HG02870 (cell line): ENCODE data around the gene ZNF516.

ENCODE experiments used
- ATAC-seq: cut with Tn5 transposase; IDR thresholded peaks from one replicate; pipeline ENCODE4 v1.9.1; 2021; ENCODE audit warnings: mild to moderate bottlenecking, moderate library complexity; ENCODE audit not compliant: unreplicated experiment

The ZNF516 gene

DNA sequence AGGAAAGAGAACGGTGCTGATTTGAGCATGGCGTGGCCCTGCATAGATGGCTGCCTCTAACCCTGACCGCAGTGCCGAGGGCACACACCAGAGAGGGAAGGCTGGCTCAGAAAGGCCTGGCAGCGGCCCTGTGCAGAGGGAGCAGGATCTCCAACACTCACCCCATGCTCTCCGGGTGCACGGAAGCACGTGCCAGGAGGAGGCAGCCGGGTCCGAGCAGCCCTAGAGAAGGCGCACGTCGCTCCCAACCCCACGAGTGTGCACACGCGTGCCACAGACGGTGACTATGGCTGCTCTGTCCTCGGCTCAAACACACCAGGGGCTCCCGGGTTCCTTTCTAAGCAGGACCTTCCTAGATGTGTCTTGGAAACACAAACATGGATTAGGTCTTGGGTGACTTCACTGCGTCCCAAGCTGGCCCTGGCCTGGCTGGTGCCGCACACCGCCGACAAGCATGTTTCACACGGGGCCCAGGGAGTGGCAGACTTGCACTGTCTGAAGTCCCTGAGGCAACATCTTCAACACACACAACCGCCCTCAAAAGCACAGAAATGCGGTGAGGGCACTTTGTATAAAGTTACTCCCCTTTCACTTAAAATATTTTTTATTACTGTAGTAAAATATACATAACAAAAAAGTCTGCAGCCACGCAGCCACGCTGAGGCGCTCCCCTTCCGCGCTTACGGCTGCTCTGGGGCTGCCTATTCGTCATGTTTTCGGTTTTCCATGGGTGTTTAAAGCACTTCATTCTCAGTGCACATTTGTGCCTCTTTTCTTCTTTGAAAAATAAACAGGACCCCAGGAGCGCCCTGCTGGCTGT, 110.0 kb downstream of the ZNF516 start:
- ATAC-seq, result no peak

DNA sequence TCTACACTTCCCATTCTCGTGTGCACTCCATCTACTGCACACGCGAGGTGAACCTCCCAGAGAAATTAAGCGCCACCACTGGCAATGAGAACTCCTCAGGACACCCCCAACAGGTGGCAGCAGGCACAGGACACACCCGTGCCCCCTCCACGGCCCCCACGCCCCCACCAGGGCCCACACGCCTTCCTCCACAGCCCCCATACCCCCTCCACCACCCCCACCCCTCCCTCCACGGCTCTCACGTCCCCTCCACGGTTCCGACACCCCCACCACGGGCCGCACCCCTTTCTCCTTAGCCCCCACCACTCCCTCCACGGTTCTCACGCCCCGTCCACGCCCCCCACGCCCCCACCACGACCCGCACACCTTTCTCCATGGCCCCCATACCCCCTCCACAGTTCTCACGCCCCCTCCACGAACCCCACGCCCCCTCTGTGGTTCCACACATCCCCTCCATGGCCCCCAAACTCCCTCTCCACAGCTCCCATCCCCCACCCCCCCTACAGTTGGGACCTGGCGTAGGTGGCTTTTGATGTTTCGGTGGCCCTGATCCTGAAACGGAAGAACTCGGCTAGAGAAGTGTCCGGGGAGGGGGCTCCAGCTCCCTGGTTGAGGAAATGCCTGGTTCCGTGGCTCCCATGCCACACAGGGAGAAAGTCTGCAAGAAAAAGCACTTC, 110.8 kb downstream of the ZNF516 start:
- ATAC-seq, result no peak

DNA sequence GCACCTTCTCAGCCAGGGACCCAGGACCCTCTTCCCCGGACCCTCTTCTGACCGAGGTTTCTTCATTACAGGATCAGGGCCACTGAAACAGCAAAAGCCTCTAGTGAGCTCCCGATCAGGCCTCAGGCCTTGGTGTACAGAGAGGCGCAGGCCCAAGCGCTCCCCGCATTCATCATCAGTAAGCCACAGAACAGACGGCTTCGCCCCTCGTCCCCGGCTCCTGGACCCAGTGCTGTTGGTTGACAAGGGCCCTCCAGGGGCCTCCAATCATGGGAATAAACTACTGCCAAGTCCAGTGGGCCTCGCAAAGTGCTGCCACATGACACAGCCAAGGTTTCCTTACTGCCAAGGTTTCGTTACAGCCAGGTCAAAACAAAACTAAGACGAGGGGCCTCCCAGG, 111.4 kb downstream of the ZNF516 start:
- no peak for ATAC-seq

DNA sequence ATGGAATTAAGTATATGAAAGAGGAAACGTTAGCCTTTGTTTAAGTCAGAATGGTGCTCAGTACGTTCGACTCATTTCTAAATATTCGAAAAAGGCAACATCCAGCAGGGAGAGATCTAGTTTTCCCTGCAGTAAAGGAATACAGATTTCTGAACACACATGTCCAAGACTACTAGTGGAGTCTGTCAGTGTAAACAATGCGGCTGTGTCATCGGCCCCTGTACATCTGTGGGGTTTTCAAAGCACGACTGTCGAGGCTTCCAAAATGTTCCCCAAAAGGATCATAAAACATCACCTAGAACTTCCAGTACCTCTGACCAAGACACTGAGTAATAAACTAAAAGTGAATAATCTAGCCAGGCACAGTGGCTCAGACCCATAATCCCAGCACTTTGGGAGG, 112.8 kb downstream of the ZNF516 start:
- ATAC-seq, result no peak

DNA sequence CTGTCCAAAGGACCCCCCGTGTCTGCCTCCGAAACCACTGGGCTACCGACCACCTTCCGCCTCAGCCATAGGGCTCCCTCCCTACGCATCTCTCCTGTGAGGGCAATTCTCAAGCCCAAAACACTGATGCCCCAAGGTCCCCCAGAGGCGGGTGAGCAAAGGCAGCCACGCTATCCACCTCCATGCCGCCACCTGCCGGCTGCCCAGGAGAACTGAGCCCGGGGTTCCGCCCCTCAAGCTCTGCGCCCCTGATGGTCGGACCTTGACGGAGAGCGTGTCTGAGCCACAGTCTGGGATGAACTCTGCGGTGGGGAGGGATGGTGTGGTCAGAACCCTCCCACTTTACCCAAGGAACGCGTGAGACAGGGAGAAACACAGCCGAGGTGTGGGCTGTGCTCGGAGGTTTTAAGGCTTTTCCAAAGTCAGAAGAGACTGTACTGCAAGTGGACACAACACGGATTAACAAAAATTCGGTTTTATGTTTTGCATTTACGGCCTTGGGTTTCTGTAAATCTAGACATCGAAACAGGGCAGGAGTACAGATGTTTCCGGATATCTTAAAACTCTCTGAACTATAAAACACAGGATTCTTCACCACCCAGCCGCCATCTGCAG, 114.1 kb downstream of the ZNF516 start:
- no peak for ATAC-seq

DNA sequence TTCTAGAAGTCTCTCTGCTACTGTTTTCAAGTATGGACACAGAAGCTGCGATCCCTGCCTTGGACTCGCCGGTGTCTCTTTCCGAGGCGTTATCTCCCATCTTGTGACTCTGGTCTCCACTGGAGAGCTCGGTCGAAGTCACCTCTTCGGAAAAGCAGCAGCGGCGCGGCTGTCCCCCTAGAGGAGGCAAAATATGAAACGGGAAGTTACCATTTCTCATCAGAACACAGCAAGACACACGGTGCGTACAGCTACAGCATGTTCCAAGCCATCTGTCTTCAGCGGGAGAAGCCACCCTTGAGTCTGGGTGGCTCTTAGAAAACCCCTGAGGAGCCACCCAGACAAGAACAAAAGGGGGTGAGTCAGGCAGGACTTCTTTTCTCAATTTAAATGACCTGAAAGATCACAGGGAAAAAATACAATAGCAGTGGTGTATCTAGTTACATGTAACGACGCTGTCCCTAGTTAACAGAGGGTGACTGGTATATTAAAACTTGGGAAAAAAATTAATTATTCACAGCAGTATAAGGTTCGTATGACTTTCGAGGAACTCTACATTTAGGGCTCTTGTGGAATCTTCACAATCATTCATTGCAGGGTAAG, 114.8 kb downstream of the ZNF516 start:
- ATAC-seq, result no peak

DNA sequence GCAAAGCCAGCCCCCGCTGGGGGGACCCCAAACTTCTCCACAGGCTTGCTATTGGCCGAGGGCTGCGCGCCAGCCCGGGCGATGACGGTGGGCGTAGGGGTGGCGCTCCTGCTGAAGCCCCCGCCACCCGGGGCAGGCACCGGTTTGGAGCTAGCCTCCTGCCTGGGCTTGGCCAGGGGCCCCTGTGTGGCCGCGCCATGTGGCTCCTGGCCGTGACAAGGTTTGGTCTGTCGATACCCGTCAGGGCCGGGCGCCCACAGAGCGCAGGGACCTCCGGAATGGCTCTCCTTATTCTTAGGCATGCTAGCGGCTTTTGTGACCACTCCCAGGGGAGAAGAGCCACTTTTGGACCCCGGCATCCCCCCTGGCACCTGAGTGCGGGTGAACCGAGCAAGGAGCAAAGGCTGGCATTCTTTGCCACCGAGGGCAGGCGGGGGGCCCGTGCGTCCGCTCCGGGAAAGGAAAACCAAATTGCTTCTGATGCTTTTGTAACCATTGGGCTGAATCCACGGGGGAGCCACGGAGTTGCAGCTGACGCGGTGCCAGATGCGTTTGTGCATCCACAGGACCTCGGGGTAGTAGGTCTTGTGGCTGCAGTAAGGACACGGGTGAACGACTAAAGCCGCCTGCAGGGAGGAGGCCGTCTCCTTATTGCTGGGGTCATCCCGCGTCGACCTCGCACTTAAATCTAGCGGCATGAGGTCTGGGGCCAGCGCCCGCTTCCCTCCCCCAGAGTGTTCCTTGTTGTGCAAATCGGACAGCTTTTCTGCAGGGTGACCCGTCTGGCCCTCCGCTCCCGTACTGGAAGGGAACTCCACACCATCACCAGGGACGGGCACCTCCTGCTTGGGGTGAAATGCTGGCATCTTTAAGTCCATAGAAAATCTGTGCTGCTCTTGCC, 115.6 kb downstream of the ZNF516 start:
- no peak for ATAC-seq

DNA sequence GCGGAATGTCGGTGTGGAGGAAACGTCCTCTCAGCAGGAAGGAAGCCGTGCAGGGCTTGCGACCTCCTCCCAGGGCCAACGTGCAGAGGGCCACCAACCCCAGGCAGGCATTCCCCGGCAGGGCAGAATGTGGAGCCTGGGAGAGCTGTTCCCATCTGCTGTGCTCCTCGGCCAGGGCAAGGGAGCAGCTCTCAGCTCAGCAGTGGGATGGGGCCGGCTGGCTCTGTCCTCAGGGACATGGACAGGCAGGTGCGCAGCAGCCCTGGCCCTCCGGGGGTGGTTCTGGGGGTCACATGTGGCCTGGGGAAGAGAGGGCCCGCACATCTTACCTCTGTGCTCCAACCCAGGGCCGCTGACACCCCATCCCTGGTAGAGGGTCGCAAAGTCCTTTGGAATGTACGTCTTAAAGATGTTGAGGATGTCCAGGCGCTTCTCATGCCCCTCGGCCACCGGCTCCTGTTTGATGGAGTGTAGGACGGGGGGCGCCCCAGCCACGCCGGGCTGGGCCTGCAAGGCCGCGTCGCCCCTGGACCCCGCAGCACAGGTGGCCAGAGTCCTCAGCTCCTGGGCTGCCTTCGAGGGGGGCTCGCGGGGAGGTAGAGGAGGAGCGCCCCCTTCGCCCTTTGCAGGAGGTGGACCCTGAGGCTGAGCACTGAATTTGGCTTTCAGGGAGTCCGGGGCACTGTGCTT, 116.4 kb downstream of the ZNF516 start:
- ATAC-seq, result no peak

DNA sequence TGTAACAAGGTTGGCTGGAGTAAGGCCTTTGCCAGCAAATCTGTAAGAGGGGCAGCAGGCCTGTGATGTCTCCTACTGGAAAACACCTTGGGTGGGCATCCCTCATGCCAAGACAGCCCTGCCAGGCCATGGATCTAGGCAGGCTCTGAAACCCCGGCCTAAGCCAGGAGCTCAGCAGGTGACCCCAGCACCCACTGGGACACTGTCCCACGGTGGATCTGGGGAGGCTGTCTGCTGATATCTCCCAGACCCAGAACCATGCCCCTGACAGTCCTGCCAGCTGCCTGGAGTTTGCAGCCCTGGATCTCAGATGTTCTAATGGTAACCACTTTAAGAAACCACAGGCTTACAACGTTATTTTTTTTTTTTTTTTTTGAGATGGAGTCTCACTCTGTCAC, 117.7 kb downstream of the ZNF516 start:
- ATAC-seq, result no peak

DNA sequence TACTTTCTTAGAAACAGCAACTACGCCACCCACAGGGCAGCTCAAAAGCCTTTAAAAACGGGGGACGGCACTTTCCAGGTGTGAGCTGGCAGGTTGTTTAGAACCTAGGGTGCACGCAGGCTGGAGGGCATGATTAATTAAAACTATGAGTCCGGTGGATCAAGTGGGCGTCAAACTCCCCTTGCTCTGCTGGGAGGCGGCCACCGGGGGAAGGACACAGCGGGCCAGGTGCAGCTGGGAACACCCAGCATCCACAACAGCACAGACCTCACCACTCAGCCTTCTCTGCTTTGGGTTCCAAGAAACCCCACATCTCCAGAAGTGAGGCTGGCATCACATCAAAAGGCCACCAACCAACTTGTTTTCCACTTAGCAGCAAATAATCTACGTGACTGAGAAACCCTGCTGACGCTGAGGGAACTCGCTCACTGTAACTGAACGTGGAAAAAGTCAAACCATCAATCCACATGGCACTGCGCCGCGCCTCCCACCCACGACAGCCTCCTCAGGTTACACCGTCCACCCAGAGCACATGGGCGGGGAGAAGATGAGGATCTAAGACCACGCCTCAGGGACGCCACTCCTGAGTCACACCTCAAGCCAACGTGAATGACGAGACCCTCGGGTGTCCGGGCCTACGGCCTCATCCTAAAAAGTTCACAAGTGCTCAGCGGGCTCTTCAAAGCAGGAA, 118.2 kb downstream of the ZNF516 start:
- no peak for ATAC-seq

DNA sequence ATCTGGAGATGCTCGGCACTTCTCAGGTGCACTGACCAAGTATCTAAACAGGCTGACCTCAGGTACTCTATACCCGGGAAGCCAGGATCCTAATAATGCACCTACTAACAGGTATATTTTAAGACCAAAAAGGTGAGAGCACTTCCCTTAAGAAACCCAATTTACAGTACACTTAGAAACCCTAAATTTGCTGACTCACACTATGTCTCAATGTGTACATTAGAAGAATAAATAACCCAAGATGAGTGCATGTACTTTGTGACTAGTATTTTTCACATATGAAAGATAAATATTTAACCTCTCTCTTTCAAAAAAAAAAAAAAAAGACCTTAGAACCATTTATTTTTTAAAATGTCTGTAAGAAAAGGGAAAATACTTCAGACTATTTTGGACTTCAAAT, 118.8 kb downstream of the ZNF516 start:
- ATAC-seq, result no peak

DNA sequence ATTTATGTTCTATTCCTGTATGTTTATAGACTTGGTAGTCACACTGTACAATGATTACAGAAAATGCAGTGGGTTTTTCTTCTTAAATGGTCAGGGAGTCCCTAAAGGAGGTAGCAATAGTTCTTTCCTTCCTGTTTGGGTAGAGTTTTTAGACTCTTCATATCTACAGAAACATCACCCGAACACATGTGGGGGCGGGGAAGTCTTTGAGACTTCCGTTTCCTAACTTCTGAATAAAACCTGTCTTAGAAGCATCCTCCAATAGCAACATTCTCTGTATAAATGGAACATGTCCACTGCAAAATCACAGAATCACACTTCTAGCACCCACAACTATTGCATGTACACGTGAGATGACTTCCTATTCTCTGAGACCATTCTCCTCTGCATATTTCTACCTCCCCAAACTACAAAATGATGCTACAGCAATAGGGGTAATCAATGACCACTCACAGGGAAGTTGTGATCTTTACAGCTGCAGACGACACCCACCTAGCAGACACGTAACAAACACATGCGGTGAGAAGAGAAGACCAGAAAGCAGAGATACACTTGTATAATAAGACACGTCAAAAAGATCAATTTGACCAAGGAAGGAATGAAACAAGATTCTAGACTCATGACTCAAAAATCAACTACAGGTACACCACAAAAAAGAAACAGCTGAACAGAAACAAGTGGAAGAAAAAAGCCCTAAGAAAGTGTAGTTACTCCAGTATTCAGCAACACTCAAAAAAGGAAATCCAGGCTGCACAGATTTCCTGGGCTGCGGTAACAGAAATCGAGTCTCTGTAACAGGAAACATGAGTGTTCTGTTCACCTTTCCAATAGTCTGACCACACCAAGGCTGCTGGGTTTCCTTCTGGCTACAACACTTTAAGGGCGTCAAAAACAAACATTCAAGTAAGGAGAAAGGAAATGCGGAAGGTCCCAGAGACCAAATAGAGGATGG, 120.4 kb downstream of the ZNF516 start:
- peak; percentile 91 for ATAC-seq

DNA sequence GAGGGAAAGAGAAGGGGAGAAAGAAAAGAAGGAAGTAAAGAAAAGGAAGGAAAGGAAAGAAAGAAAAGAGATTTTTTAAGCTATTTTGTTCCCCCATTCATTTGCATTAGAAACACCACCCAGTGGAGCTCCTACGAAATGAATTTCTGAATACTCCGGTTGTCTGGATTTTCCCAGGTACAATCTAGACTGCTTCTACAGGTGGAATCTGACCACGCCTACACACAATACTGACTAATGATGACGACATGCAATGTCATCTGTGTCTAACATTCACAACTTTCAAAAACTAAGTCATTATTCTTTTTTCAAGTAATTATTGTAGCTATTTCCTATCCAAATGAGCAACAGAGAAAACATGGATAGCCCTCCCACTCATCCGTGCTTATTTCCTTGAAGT, 121.7 kb downstream of the ZNF516 start:
- ATAC-seq, result no peak

DNA sequence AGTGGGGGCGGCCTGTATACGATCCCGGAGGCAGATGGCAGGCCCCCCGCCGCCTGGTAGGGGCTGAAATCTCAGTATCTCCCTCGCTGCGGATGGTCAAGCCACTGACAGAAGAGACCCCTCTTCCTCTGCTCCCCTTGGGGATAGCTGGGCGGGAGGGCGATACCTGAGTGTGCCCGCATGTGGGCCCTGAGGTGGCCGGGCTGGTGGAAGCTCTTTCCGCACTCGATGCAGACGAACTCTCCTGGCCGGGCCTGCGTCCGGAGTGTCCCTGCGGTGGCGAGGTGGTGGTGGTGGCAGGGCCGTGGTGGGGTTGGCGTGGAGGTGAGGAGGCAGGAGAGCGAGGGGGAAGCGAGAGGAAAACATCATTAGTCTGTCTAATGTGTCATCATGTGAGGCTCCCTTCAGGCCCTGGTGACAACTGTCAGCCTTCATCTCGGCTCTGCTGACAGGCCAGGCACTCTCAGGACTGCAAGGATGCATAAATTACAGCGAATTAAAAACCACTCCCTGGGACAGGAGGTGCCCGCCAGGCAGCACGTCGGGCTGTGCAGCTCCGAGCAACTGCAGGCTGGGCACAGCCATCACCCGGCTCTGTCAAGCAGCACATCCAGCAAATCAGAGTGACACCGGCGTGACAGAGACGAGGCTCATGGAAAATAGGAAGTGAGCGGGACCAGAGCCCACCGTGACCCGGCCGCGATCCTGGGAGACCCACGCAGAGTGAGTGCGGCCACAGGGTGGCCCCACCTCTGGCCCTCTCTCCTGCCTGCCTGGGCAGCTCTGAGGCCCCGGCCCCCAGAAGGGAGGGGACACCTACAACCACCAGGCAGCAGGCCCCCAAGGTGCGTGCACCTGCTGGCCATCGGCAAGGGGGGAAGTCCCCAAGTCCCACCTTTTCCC, 123.5 kb downstream of the ZNF516 start:
- ATAC-seq, result no peak

DNA sequence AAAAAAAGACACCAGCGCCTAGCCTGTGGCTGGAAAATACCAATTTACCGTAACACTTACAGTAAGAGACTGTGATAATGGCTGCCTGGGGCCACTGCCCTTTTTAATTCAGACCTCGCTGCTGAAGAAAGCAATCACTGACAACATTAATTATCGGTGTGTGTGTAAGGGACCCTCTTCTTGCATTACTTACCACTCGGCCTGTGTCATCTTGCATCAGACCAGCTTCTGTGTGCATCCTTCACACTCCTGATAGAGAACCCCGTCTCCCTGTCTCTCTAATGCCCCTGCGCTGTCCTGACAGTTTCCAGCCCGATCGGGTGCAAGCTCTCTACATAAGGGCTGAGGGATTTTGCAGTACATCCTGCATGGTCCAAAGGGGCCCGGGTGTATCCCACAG, 124.4 kb downstream of the ZNF516 start:
- ATAC-seq, result no peak

DNA sequence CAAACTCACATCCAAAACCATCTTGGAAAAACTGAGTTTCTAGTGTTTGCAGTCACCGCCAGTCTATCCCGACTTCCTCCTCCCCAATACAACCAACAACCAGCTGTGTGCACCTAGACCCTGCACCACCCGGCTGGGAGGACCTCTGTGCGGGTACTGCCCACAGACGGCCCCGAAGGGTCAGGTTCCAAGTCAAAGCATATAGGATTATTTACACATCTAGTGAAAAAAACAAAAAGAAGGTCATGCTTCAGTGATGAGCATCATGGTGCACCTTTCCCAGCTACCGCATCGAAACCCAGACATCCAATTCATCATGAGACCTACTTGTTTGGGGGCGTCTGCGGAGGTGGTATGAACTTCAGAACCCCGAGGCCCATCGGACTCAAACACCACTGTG, 124.8 kb downstream of the ZNF516 start:
- no peak for ATAC-seq

DNA sequence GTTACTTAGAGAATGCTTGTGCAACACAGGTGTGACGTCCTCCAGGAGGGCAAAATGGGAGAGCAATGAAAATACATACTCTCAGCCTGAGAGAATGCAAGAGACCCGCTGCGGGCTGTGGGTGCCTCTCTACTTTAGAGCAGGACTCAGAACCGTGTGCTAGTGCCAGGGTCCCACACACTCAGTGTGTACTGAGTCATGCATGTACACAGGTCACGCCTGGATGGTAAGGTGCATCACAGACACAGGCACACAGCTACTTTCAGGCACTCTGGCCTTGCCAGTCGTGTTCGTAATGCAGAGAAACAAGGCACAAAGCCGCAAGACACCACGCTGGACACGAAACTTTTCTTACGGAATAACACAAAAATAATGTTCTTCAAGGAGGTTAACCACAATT, 125.3 kb downstream of the ZNF516 start:
- no peak for ATAC-seq
